ENCODE data around the gene NOCT.

- TF ChIP-seq CTCF (conservative IDR thresholded peaks at IDR 0.05; ENCODE audit: low read depth, low read length): no peak
- TF ChIP-seq POLR2A (IDR thresholded peaks at IDR 0.05; ENCODE audit: low read depth, low read length): no peak
- TF ChIP-seq SMC3 (IDR thresholded peaks at IDR 0.05; ENCODE audit: low read depth, low read length): no peak
- TF ChIP-seq RAD21 (IDR thresholded peaks at IDR 0.05; ENCODE audit: low read length): no peak
Measured at GRCh38 chr4:138992676-138993075, 22.9 kb upstream of the NOCT start.
